NCI-H2227 (cell line): Measurements from ENCODE around the gene SYTL4.

Experiments used
- DNase-seq: peaks from one replicate; lab custom pipeline; 2025; ENCODE audit not compliant: unreplicated experiment; lab: John Stamatoyannopoulos, UW

The SYTL4 gene

DNA sequence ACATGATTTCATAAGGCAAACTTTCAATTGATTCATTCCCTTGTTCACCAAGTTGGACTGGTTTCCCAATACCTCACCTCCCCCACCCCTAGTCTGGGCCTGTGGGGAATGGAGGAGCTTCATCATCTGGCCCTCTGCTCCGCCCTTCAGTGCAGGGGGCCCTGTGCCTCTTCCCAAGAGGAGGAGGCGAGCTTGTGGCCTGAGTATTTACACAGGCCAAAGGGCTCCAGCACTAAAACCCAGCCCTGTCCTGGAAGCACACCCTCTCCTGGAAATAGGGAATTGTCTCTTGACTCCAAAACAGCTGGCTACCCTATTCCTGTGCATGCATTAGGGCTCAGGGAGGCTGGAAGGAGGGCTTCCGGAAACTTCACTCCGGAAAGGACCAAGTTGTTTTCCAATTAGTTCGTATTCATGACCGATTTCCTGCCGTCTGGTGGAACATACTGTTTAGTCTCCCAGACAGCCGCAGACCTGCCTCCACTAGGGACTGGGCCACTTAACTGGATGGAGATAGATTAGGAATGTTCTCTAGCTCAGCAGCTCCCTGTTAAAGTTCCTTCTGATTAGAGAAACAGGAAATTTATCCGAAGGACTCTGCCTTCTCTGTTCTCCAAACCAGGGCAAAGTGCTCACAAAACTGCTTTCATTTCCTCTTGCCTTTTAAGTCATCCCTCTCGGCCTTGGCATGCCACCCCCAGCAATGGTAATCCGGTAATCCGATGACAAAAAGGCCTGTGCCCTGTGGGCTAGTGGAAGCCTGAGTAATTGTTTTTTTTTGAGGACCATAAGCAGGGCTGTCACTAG is 82.2 kb downstream of the SYTL4 start:
- no peak for DNase-seq

DNA sequence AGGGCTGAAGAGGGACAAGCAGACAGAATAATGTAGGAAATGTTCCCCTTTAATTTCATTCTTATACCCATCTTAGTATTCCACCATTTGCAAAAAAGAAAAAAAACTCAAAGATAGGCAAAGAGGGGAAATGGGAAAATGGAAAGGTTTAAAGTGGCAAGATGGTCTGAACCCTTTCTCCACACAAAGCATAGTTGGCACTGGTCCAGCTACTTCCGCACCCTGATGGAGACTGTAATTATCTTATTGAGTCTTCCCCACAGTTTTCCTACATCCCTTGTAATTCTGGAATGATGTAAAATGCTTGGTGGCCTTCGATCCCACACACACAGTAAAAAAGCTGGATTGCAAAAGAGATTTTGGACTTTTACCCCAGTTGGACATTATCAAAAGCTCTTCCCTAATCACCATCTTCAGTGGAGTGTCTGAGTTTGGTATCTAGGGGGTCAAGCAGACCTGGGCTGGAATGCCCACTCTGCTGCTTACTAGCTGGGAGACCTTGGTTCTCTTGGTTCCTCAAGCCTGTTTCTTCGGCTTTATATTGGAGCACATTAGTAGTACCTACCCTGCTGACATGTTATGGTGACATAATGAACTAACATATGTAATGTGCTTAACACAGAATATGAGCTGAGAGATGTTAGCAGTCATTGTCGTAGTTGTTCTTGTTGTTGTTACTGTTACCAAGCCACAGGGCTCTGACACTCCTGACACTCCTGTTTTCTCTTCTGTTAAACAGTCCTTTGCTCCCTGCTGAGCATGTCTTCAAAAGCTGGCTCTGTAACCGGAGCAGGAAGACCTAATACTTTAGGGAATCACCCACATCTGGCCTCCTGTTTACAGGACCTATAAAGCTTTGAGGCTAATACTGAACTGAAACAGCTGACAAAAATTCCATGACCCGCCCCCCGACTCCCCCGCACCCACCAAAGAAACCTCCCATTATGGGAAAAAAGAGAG is 83.2 kb downstream of the SYTL4 start:
- DNase-seq, result peak; percentile 79

DNA sequence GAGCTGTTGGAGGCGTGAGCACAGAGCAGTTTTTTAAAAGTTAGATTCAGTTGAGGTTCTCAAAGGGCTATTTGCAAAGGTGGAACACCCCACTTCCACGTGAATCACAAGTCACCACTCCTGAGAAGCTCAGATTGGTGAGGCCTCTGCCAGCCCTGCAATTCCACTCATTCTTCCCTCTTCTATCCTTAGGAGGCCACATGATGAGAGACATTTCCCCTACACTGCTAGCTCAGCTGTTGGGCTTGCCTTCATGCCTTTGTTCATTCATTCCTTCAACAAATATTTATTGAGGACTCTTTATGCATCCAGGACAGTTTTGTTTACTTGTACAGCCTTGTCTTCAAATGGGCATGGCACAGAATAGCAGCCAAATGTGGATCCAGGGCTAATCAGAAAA is 84.2 kb downstream of the SYTL4 start:
- DNase-seq, result no peak

DNA sequence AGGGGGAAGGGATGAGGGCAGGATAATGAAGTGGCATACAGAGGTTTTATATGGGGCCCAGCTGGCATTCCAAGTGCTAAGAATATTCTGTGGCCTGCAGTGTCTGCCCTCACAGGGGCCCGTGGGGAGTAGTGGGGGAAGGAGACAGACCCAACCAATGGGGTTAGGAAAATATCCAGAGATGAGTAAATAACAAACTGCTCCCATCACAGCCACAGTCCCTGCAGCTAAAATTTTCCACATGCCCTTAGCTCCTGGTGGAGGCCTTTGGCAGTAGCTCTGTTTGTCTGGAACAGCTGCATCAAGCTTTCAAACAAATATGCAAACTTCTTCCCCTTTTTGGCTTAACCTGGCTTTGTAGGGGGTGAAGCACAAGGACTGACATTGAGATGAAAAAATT is 84.8 kb downstream of the SYTL4 start:
- no peak for DNase-seq

DNA sequence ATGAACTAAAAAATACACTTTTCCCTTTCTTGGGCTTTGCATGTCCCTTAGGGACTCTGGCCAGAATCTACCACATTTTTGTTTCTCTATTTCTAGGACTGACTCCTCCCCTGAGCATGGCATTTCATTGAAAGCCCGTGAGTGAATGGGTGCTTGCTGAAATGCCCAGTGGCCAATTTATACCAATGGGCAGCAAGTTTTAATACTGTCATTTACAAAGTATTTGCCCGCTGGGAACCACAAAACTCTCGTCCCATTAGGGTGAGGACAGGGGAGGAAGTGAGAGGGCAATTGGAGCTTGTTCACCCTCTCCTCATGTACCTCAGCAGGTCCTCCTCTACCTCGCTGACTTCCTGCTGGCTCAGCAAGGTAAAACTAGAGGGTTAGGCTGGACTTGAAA is 86.8 kb downstream of the SYTL4 start:
- DNase-seq, result no peak

DNA sequence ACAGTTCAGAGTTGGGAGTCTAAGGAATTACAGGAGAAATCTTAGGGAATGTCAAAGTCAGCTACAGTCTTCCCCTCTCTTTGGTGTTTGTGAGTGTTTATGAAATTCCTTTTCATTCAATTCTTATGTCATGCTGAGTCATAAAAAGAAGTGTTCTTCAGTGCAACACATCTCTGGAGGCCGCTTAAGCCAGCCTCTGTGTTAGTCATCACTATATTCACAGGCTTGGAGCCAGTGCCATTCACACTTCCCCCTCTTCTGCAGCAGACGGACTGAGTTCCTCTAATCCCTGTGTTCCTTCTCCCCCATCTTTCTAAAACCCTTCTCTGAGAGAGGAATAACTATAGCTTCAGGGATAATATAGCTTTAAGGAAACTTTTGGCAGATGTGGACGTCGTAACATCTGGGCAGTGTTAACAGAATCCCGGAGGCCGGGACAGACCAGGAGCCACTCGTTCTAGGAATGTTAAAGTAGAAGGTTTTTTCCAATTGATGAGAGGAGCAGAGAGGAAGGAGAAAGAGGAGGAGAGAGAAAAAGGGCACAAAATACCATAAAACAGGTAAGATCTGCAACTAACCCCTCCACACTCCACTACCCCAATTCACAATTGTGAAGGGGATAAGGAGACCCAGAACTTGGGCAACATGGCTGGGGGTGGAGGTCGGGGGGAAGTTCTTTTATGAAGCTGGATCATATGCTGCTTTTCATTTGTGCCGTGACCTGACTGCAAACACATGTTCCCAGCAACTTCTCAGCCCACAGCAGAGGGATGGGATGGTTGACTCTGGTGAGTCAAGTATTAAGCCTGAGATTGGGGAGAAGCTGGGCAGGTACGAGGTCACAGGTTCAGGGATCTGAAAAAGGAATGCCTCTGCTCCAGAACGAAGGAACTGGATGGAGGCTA is 87.7 kb downstream of the SYTL4 start, which contains the start of gene SRPX2:
SRPX2 (plus strand) TSS at position 244 of the 905 bp plus-strand sequence. CDS start 2,124 bp downstream, outside the sequence.
- no peak for DNase-seq

DNA sequence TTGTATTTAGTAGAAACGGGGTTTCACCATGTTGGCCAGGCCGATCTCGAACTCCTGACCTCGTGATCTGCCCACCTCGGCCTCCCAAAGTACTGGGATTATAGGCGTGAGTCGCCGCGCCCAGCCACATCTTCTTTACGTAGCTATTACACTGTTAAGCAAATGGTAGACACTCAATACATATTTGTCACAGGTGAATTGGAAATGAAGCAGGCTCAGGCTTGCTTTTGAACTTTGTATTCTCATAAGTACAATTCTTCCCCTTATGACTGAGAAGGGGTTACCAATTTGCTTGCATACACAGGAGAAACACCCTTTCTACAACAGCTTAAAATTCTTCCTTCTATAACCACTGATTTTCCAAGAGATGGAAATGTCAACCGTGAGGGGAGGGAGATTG is 88.7 kb downstream of the SYTL4 start:
- DNase-seq, result no peak

DNA sequence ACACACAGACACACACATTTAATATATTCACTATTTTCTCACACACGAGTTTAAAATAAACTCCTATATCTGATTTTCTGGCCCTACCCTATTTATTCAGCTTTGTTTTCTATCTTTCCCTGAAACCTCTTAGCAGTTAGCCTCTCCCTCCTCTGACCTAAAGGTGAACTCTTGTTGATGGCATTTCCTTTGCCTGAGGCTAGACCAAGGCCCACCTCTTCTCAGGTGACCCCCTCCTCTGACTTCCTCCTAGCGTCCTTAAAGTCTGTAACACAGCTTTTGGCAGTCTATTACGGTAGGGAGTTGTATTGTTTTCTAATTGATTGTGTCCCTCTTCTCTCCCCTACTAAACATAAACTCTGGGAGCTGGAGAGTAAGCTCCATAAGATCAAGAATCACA is 89.6 kb downstream of the SYTL4 start:
- no peak for DNase-seq

DNA sequence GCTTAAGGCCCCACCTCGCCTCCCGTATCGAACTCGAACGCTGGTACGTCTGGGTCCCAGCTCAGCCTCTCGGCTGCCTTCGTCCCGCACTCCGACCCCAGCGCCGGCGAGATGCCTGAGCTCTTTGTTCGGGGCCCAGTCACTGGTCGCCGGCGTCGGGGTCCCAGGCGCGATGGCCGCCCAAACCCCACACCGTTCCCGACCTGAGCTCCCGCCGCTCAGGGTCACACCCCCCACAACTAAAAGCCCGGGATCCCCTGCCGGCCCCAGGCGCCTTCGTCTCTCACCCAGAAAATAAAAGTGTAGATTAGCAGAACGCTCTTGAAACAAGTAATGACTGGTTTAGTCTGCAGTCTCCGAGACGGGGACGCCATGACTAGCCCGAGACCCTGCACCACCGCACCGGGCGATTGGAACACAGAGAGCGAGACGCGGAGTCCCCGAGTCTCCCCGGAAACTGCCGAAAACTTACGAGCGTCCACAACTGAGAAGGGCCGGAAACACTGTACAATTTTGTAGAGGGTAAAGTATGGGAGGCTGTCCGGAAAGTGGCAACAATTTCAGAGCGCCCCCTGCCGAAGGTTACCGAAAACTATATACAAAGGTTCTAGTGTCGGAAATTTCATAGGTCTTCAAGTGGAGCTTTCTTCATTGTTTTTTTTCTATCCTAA is 95.5 kb downstream of the SYTL4 start, which contains the start of gene TSPAN6:
TSPAN6 (minus strand) TSS at position 486 of the 671 bp plus-strand sequence; CDS start at position 374, 112 bp downstream.
- peak; percentile 93 for DNase-seq

DNA sequence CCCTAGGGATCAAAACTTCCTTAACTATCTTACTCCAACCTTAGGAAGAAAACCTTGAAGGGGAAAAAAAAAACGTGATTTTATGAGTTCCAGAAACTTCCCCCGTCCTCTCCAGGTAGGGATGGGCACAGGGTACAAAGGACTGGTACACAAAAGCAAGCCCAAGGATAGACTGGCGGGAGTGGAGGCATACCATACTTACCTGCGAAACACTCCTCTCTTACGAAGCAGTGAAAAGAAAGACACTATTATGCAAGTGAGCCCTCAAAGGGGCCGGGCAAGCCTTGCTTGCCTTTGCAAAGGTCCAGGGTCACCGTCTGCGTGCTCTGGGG is 96.0 kb downstream of the SYTL4 start:
- no peak for DNase-seq

DNA sequence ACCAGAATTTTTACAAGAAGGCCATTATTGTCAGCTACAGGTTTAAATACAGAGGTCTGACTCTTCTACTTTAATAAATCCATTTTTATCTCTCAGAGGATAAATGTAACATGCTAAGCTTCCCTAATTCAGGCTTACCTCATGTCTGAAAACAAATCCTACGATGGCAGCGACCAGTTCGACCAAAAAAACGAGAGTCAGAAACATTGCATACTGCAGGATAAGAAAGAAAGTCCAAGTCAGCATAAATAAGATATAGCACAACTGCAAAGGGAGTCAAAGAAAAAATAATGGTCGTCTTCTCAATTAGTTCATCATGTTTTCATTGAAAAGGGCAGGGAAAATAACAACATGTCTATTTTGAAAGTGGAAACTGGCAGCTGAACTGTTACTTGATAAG is 96.9 kb downstream of the SYTL4 start:
- no peak for DNase-seq

DNA sequence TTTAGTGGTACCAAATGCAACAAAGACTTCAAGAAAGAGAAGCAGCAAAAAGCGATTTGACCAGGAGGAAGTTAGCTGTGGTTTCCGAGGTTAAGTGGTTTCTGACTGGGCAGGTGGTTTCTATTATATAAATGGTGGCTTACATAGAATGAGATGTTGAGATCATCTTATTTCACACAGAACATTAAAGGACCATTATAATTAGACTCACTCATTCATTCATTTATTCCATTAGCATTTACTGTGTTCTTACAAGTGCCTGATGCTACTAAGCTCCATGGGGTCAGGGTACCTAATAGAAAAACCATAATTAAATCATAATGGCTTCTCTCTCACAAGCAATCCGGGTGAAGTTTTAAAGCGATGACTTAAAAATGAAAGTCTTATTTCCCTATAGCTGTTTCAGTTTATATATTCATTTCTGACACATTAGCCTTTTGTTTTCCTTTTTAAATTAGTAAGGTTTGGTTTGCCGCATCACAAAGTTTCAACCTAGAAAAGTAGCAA is 105.9 kb downstream of the SYTL4 start:
- DNase-seq, result no peak
